ENCODE data around the gene C2orf76.

Gene C2orf76

DNA sequence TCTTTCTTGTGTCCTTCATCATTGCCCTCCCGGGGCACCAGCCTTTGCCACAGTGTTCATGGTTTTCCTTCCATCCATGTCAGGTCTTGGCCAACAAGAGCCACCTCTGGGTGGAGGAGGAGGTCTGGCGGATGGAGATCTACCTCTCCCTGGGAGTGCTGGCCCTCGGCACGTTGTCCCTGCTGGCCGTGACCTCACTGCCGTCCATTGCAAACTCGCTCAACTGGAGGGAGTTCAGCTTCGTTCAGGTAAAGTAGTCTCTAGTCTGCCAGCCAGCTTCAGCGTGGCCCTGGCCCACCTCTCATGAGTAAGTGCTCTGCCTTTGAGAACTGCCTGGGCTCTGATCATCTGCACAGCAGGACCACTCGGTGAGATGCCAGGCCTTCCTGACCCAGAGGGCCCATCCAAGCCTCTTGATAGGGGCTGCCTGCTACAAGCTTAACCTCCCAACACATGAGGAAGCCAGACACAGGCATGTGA lies 112.0 kb downstream of the C2orf76 start:
- no peak for DNase-seq (ENCODE audit: extremely low read depth, low read depth)

GRCh38 chr2:119253760-119254600 lies 112.7 kb downstream of the C2orf76 start:
- DNase-seq (ENCODE audit: extremely low read depth, low read depth) = no peak
- TF ChIP-seq CTCF (IDR thresholded peaks at IDR 0.05; ENCODE audit: low read depth, low read length) = no peak

More for the DNA sequence above, 112.0 kb downstream of the C2orf76 start:
- no peak for TF ChIP-seq CTCF (IDR thresholded peaks at IDR 0.05; ENCODE audit: low read depth, low read length)

DNA sequence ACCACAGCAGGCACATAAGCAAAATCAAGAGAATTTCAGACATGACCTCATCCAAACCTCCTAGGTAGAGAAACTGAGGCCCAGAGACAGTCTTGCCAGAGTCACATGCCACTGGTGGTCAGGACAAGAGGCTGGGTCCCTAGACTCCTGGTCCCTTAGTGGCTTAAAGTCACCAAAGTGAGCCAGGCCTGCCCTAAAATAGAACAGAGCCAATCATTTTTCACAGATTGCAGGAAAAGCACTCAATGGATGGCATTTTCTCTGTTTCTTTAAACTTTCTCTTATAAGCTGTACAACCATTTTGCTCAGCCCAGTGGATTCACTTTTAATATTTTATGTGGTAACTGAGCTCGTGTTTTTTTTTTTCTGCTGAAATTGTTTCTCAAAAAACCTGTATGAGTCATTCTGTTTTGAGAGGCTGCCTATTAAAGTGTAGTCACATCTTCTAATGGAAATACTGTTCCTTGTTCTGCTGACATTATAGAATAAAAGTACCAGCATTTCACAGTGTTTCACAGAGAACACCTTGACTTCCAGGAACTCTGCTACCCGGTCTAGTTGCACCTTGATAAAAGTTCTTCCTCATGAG lies 113.4 kb downstream of the C2orf76 start:
- DNase-seq (ENCODE audit: extremely low read depth, low read depth) = no peak
- TF ChIP-seq CTCF (IDR thresholded peaks at IDR 0.05; ENCODE audit: low read depth, low read length) = no peak

Data from AG09319 (cell line).